Hepatocyte (in vitro differentiated cells): ENCODE results near the gene ZNF107. TPM values are rescaled to one million over a fixed set of nuclear protein-coding genes. Genes with fewer than 3 reads are reported as not detected.

Source experiments
- DNase-seq: peaks from one replicate; pipeline ENCODE4 v3.0.0-alpha.2; 2016; ENCODE audit warnings: low spot score
- H2AFZ ChIP-seq: fragments of 200-600 bp; sonication (generic); 2 replicates; pipeline ENCODE4 v1.6.0; 2016; ENCODE audit warnings: antibody characterized with exemption, mild to moderate bottlenecking
- H3K27ac ChIP-seq: fragments of 200-600 bp; sonication (generic); 2 replicates; pipeline ENCODE4 v1.5.1; 2016; ENCODE audit warnings: mild to moderate bottlenecking
- H3K27me3 ChIP-seq: fragments of 200-600 bp; sonication (generic); 2 replicates; pipeline ENCODE4 v1.6.1; 2016
- H3K36me3 ChIP-seq: fragments of 200-600 bp; sonication (generic); replicated peaks from 2 replicates; pipeline ENCODE4 v1.5.1; 2016; ENCODE audit warnings: low read depth; ENCODE audit not compliant: insufficient read depth
- H3K4me1 ChIP-seq: fragments of 200-600 bp; sonication (generic); 2 replicates; pipeline ENCODE4 v1.5.1; 2016; ENCODE audit warnings: mild to moderate bottlenecking, moderate library complexity; ENCODE audit not compliant: insufficient read depth
- H3K4me2 ChIP-seq: fragments of 200-600 bp; sonication (generic); 2 replicates; pipeline ENCODE4 v1.6.0; 2016
- H3K4me3 ChIP-seq: fragments of 200-600 bp; sonication (generic); 2 replicates; pipeline ENCODE4 v1.5.1; 2016; ENCODE audit warnings: mild to moderate bottlenecking
- H3K79me2 ChIP-seq: fragments of 200-600 bp; sonication (generic); 2 replicates; pipeline ENCODE4 v1.6.0; 2017; ENCODE audit warnings: mild to moderate bottlenecking
- H3K9me2 ChIP-seq: fragments of 200-600 bp; sonication (generic); replicated peaks from 2 replicates; pipeline ENCODE4 v1.6.0; 2017; ENCODE audit warnings: mild to moderate bottlenecking; ENCODE audit not compliant: insufficient read depth
- H3K9me3 ChIP-seq: fragments of 200-600 bp; sonication (generic); 2 replicates; pipeline ENCODE4 v1.5.1; 2016; ENCODE audit warnings: low read depth, mild to moderate bottlenecking
- H4K20me1 ChIP-seq: fragments of 200-600 bp; sonication (generic); 2 replicates; pipeline ENCODE4 v1.6.0; 2016; ENCODE audit warnings: mild to moderate bottlenecking; ENCODE audit not compliant: insufficient read depth, poor library complexity, severe bottlenecking
- EZH2 ChIP-seq: fragments of 200-600 bp; sonication (generic); IDR thresholded peaks from 2 replicates; pipeline ENCODE4 v1.6.1; 2016; ENCODE audit warnings: antibody characterized with exemption, mild to moderate bottlenecking, borderline replicate concordance
- EZH2phosphoT487 ChIP-seq: fragments of 200-600 bp; sonication (generic); IDR thresholded peaks from one replicate; pipeline ENCODE4 v1.6.1; 2018; ENCODE audit warnings: antibody characterized with exemption, mild to moderate bottlenecking, low read depth, moderate library complexity; ENCODE audit not compliant: unreplicated experiment, severe bottlenecking
- WGBS: methylation state at CpG from one replicate; pipeline ENCODE4 v1.1.6; 2016; ENCODE audit warnings: low lambda C conversion rate; ENCODE audit errors: missing lambda C conversion rate; 5-methylcytosine and 5-hydroxymethylcytosine counted together
- polyA plus RNA-seq: library from polyadenylated mRNA; unstranded; fragments of >200 nt; fragmentation: Nextera tagmentation; extraction: Ambion mirVana; gene quantifications from 2 replicates; pipeline ENCODE4 v1.2.1, GENCODE V29; 2016
- total RNA-seq: library from RNA; depleted of rRNA; stranded (reverse); fragments of >200 nt; gene quantifications from 2 replicates; pipeline ENCODE4 v1.2.3, GENCODE V29; 2014
- TF ChIP-seq, protein P1 (sequence below): fragments of 200-600 bp; sonication (generic); IDR thresholded peaks from 2 replicates; pipeline ENCODE4 v1.5.1; 2016; ENCODE audit warnings: antibody characterized with exemption, mild to moderate bottlenecking; ENCODE audit not compliant: poor library complexity

The ZNF107 gene
- total and polyA plus RNA-seq, 2 experiments from 2014 or later, result 0.63 to 2.2 TPM

GRCh38 chr7:64633401-64633800 lies 32.5 kb upstream of the ZNF107 start:
- no peak for DNase-seq

GRCh38 chr7:64634406-64635062 lies 31.4 kb upstream of the ZNF107 start:
- Histone ChIP-seq H3K4me3 (no peak overlapping the region), H3K36me3 (no peaks in the 10 kb centered on the region), H2AFZ (no peak overlapping the region), H3K9me3 (no peaks in the 10 kb centered on the region), H3K79me2 (no peaks in the 10 kb centered on the region), H3K27me3 (no peaks in the 10 kb centered on the region), H3K4me2 (no peak overlapping the region), H3K27ac (no peak overlapping the region), H3K4me1 (no peaks in the 10 kb centered on the region), H4K20me1 (no peaks in the 10 kb centered on the region), H3K9me2 (no peaks in the 10 kb centered on the region)
- TF ChIP-seq EZH2, result no peak
- no peak for TF ChIP-seq EZH2phosphoT487
- TF ChIP-seq, protein P1, sequence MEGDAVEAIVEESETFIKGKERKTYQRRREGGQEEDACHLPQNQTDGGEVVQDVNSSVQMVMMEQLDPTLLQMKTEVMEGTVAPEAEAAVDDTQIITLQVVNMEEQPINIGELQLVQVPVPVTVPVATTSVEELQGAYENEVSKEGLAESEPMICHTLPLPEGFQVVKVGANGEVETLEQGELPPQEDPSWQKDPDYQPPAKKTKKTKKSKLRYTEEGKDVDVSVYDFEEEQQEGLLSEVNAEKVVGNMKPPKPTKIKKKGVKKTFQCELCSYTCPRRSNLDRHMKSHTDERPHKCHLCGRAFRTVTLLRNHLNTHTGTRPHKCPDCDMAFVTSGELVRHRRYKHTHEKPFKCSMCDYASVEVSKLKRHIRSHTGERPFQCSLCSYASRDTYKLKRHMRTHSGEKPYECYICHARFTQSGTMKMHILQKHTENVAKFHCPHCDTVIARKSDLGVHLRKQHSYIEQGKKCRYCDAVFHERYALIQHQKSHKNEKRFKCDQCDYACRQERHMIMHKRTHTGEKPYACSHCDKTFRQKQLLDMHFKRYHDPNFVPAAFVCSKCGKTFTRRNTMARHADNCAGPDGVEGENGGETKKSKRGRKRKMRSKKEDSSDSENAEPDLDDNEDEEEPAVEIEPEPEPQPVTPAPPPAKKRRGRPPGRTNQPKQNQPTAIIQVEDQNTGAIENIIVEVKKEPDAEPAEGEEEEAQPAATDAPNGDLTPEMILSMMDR, result no peak
- DNase-seq, result no peak
- WGBS, result 64% methylated on average over 2 of the region's 2 CpGs

More at GRCh38 chr7:64633401-64633800, 32.5 kb upstream of the ZNF107 start:
- TF ChIP-seq EZH2phosphoT487, result no peak
- TF ChIP-seq EZH2, result no peak
- TF ChIP-seq, protein P1, result no peak
- Histone ChIP-seq H3K9me3 (no peaks in the 10 kb centered on the region), H4K20me1 (no peaks in the 10 kb centered on the region), H3K4me1 (no peaks in the 10 kb centered on the region), H3K9me2 (no peaks in the 10 kb centered on the region), H3K79me2 (no peaks in the 10 kb centered on the region), H3K36me3 (no peaks in the 10 kb centered on the region), H2AFZ (no peak overlapping the region), H3K4me3 (no peak overlapping the region), H3K27ac (no peak overlapping the region), H3K4me2 (no peak overlapping the region), H3K27me3 (no peaks in the 10 kb centered on the region)
- 65% methylated on average over 3 of the region's 3 CpGs for WGBS

DNA sequence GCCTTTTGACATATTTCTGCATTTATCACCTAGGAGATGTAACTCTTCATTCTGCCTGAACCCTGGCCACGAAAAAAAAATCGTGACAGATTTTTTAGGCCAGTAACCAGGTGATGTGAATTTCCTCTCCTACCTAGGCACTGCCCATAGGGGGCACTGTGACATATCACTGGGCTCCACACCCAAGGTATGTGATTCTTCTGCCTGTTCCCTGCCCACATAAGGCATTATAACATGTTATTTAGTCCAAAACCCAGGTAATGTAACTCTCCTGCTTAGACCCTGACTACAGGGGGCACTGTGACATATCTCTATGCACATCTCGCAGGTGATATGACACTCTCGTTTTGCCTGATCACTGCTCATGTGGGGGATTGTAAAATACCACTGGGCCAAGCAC lies 29.5 kb upstream of the ZNF107 start:
- Histone ChIP-seq H3K9me2 (no peaks in the 10 kb centered on the region), H3K79me2 (no peaks in the 10 kb centered on the region), H3K27ac (no peak overlapping the region), H3K4me1 (no peaks in the 10 kb centered on the region), H3K4me3 (no peak overlapping the region), H3K9me3 (no peaks in the 10 kb centered on the region), H4K20me1 (no peaks in the 10 kb centered on the region), H2AFZ (no peak overlapping the region), H3K36me3 (no peaks in the 10 kb centered on the region), H3K27me3 (no peaks in the 10 kb centered on the region), H3K4me2 (no peak overlapping the region)
- no peak for DNase-seq
- 61% methylated on average over 4 of the region's 4 CpGs for WGBS
- TF ChIP-seq EZH2phosphoT487 (no peak), EZH2 (no peak)
- TF ChIP-seq, protein P1, result no peak
